T-cell (primary cell): ENCODE results near the gene NUSAP1. TPM values are rescaled to one million over a fixed set of nuclear protein-coding genes. Genes with fewer than 3 reads are reported as not detected.

Experiments used
- ATAC-seq, 4 experiments: fragments of 200-7000 bp in 3 of 4; fragments of 150-1000 bp in 1 of 4; cut with Tn5 transposase; replicated peaks in 1 of 4; 1 replicate in 3 of 4; 2 replicates in 1 of 4; pipeline ENCODE4 v1.10.0; 2021; ENCODE audit warnings: moderate library complexity in 3 of 4, mild to moderate bottlenecking in 2 of 4, moderate number of reproducible peaks in 1 of 4
- CTCF ChIA-PET, 2 donors: fragments of 300-600 bp; sonication (Branson Sonifier 250); formaldehyde crosslinking; loops; one replicate each; lab custom pipeline; 2022; ENCODE audit warnings: antibody characterized with exemption in 2 of 2; lab: Charles Lee
- POLR2A ChIA-PET, 2 donors: fragments of 300-600 bp; sonication (Branson Sonifier 250); formaldehyde crosslinking; loops; one replicate each; lab custom pipeline; 2022; ENCODE audit warnings: antibody characterized with exemption in 2 of 2; lab: Charles Lee
- DNase-seq, 35 experiments: peaks; one replicate each; pipeline versions ENCODE4 v3.0.0 to v3.0.0-alpha.2; 2013 to 2023
- H3K27ac ChIP-seq: one replicate; pipeline ENCODE4 v1.5.1; 2013; ENCODE audit warnings: low read length
- H3K27me3 ChIP-seq, 2 experiments: replicated peaks in 1 of 2; 1 replicate in 1 of 2; 2 replicates in 1 of 2; pipeline versions ENCODE4 v1.6.1 to v1.7.0; 2013; ENCODE audit warnings: low read length in 1 of 2, mixed read lengths in 1 of 2; ENCODE audit not compliant: control insufficient read depth in 2 of 2, insufficient read depth in 2 of 2; ENCODE audit errors: extremely low read depth in 1 of 2
- H3K36me3 ChIP-seq, 2 donors: 1 replicate in 1 of 2; 2 replicates in 1 of 2; pipeline versions ENCODE4 v1.6.1 to v1.7.0; 2013; ENCODE audit warnings: low read length in 1 of 2; ENCODE audit not compliant: control insufficient read depth in 2 of 2, insufficient read depth in 1 of 2; ENCODE audit errors: extremely low read depth in 1 of 2
- H3K4me1 ChIP-seq, 2 experiments: 1 replicate in 1 of 2; 2 replicates in 1 of 2; pipeline versions ENCODE4 v1.6.1 to v1.7.0; 2013; ENCODE audit warnings: low read length in 2 of 2, mixed read lengths in 1 of 2; ENCODE audit not compliant: insufficient read depth in 2 of 2, control insufficient read depth in 1 of 2; ENCODE audit errors: extremely low read depth in 1 of 2
- H3K4me3 ChIP-seq, 2 donors: 1 replicate in 1 of 2; 2 replicates in 1 of 2; pipeline versions ENCODE4 v1.5.1 to v1.7.0; 2013; ENCODE audit warnings: mild to moderate bottlenecking in 2 of 2, low read length in 1 of 2, moderate library complexity in 1 of 2; ENCODE audit not compliant: control insufficient read depth in 1 of 2; ENCODE audit errors: extremely low read depth in 1 of 2
- H3K9me3 ChIP-seq: 2 replicates; pipeline ENCODE4 v1.7.0; 2013
- H3K27ac Mint-ChIP-seq, 2 donors: one replicate each; pipeline ENCODE4 v1.8.0; 2020 to 2021; ENCODE audit warnings: mild to moderate bottlenecking in 2 of 2, mixed read lengths in 2 of 2
- H3K27me3 Mint-ChIP-seq, 2 donors: one replicate each; pipeline ENCODE4 v1.8.0; 2021 to 2022; ENCODE audit warnings: mixed read lengths in 2 of 2
- H3K36me3 Mint-ChIP-seq: one replicate; pipeline ENCODE4 v1.8.0; 2021; ENCODE audit warnings: mixed read lengths
- H3K4me1 Mint-ChIP-seq, 3 donors: one replicate each; pipeline ENCODE4 v1.8.0; 2020 to 2022; ENCODE audit warnings: mixed read lengths in 3 of 3, mild to moderate bottlenecking in 1 of 3
- H3K4me3 Mint-ChIP-seq, 3 donors: one replicate each; pipeline ENCODE4 v1.8.0; 2020 to 2022; ENCODE audit warnings: mild to moderate bottlenecking in 3 of 3, mixed read lengths in 3 of 3, moderate library complexity in 3 of 3
- H3K9me3 Mint-ChIP-seq, 3 donors: one replicate each; pipeline ENCODE4 v1.8.0; 2020 to 2022; ENCODE audit warnings: mixed read lengths in 3 of 3
- WGBS: methylation state at CpG from one replicate; pipeline ENCODE4 v1.1.5; 2013; ENCODE audit warnings: missing lambda C conversion rate; ENCODE audit not compliant: insufficient coverage; 5-methylcytosine and 5-hydroxymethylcytosine counted together
- total RNA-seq, 35 experiments: library from RNA in 6 of 35; stranded (reverse) in 6 of 35; fragments of 120-200 nt in 1 of 35; gene quantifications; one replicate each; pipeline versions ENCODE4 v1.2.1 to v1.2.4 and lab custom pipeline; 2013 to 2026

The NUSAP1 gene
- total RNA-seq, 5 donors from 2014 or later (not counting 1 experiment from before 2014, with no cell fraction given) = 5.4 to 9.4 (median 7.0) TPM

GRCh38 chr15:41285285-41285684 lies 47.4 kb upstream of the NUSAP1 start:
- peaks cover 0 to 38% of the 10 kb centered on the region in 2 donors for H3K36me3 ChIP-seq
- CTCF ChIA-PET = interaction anchor here in 1 of 2 donors (0.6 kb wide), 1 partner anchor 44 kb away, joined by 17 read pairs; no protein-coding TSS in a partner anchor
- POLR2A ChIA-PET = no interaction called here
- Mint-ChIP-seq H3K4me3 (peak overlapping the region; percentile 98 to 99 (median 99)), H3K9me3 (no peaks in the 10 kb centered on the region), H3K27ac (peak overlapping the region; percentile 96 to 98), H3K27me3 (no peaks in the 10 kb centered on the region), H3K4me1 (peaks cover 50 to 53% (median 53%) of the 10 kb centered on the region in 3 donors), H3K36me3 (peaks cover 26% of the 10 kb centered on the region)
- ATAC-seq = no peak
- H3K27ac ChIP-seq = no peak overlapping the region
- H3K27me3 ChIP-seq = no peaks in the 10 kb centered on the region
- 45% methylated on average over 2 of the region's 7 CpGs for WGBS
- DNase-seq = no peak
- no peaks in the 10 kb centered on the region for H3K9me3 ChIP-seq
- peak overlapping the region; percentile 44 to 79 for H3K4me3 ChIP-seq
- H3K4me1 ChIP-seq = peaks cover 6 to 31% of the 10 kb centered on the region in 2 experiments

- CTCF ChIA-PET = interaction anchor here in 1 of 2 donors (0.5 to 0.9 kb wide), 2 partner anchors 29 to 56 kb away, joined by 3 read pairs; partner anchors contain the start of gene CHP1
- Histone ChIP-seq H3K4me1 (peaks cover 6 to 31% of the 10 kb centered on the region in 2 experiments), H3K27me3 (no peaks in the 10 kb centered on the region), H3K9me3 (no peaks in the 10 kb centered on the region), H3K27ac (no peak overlapping the region), H3K36me3 (peaks cover 0 to 38% of the 10 kb centered on the region in 2 donors), H3K4me3 (no peak overlapping the region)
- peaks cover 29% of the 10 kb centered on the region for H3K36me3 Mint-ChIP-seq
- H3K27me3 Mint-ChIP-seq = no peaks in the 10 kb centered on the region
- no peak overlapping the region for H3K27ac Mint-ChIP-seq
- WGBS = 100% methylated on average over 3 of the region's 6 CpGs
- no peak overlapping the region for H3K4me3 Mint-ChIP-seq
- POLR2A ChIA-PET = no interaction called here
- H3K4me1 Mint-ChIP-seq = peaks cover 53 to 59% (median 55%) of the 10 kb centered on the region in 3 donors
- no peaks in the 10 kb centered on the region for H3K9me3 Mint-ChIP-seq
- ATAC-seq = no peak
- DNase-seq = no peak
Observed at GRCh38 chr15:41286665-41287333, 45.9 kb upstream of the NUSAP1 start.

- no CpG with 5 or more reads among the region's 1 CpG for WGBS
- H3K4me3 Mint-ChIP-seq = no peak overlapping the region
- no peak for ATAC-seq
- ChIA-PET POLR2A (interaction anchor here in 1 of 2 donors (0.7 kb wide), 1 partner anchor 504 kb away, joined by 3 read pairs; no protein-coding TSS in a partner anchor), CTCF (no interaction called here)
- Histone ChIP-seq H3K4me3 (no peak overlapping the region), H3K27ac (no peak overlapping the region), H3K4me1 (peaks cover 6 to 24% of the 10 kb centered on the region in 2 experiments), H3K9me3 (no peaks in the 10 kb centered on the region), H3K27me3 (no peaks in the 10 kb centered on the region), H3K36me3 (peaks cover 0 to 48% of the 10 kb centered on the region in 2 donors)
- no peak overlapping the region for H3K27ac Mint-ChIP-seq
- peaks cover 44 to 50% (median 48%) of the 10 kb centered on the region in 3 donors for H3K4me1 Mint-ChIP-seq
- no peaks in the 10 kb centered on the region for H3K27me3 Mint-ChIP-seq
- H3K9me3 Mint-ChIP-seq = no peaks in the 10 kb centered on the region
- no peak for DNase-seq
- H3K36me3 Mint-ChIP-seq = peaks cover 32% of the 10 kb centered on the region
Observed at GRCh38 chr15:41288464-41288863, 44.2 kb upstream of the NUSAP1 start.

GRCh38 chr15:41289953-41290352 lies 42.7 kb upstream of the NUSAP1 start:
- no peaks in the 10 kb centered on the region for H3K27me3 Mint-ChIP-seq

GRCh38 chr15:41291065-41291631 lies 41.5 kb upstream of the NUSAP1 start:
- DNase-seq (peak in 1 of 35 experiments; percentile 10), ATAC-seq (peak in 2 of 4 experiments; percentile 9 to 31)
- H3K27ac ChIP-seq = no peak overlapping the region
- no peaks in the 10 kb centered on the region for H3K27me3 Mint-ChIP-seq
- no peaks in the 10 kb centered on the region for H3K9me3 Mint-ChIP-seq
- ChIA-PET POLR2A (interaction anchor here in 1 of 2 donors (0.6 kb wide), 1 partner anchor 118 kb away, joined by 7 read pairs; no protein-coding TSS in a partner anchor), CTCF (no interaction called here)
- peaks cover 0 to 17% of the 10 kb centered on the region in 2 experiments for H3K4me1 ChIP-seq
- no peaks in the 10 kb centered on the region for H3K9me3 ChIP-seq
- H3K4me1 Mint-ChIP-seq = peaks cover 39 to 42% (median 41%) of the 10 kb centered on the region in 3 donors
- H3K36me3 ChIP-seq = peaks cover 6 to 50% of the 10 kb centered on the region in 2 donors
- no peak overlapping the region for H3K4me3 Mint-ChIP-seq
- H3K27me3 ChIP-seq = no peaks in the 10 kb centered on the region
- no peak overlapping the region for H3K4me3 ChIP-seq
- H3K27ac Mint-ChIP-seq = peak overlapping the region in 1 of 2 donors; percentile 6
- WGBS = 100% methylated on average over 1 of the region's 9 CpGs
- H3K36me3 Mint-ChIP-seq = peaks cover 31% of the 10 kb centered on the region

More at GRCh38 chr15:41289953-41290352, 42.7 kb upstream of the NUSAP1 start:
- CTCF ChIA-PET = interaction anchor here in 1 of 2 donors (0.6 kb wide), 1 partner anchor 370 kb away, joined by 6 read pairs; no protein-coding TSS in a partner anchor
- Mint-ChIP-seq H3K27ac (no peak overlapping the region), H3K9me3 (no peaks in the 10 kb centered on the region), H3K36me3 (peaks cover 30% of the 10 kb centered on the region), H3K4me3 (no peak overlapping the region), H3K4me1 (peaks cover 45 to 48% (median 46%) of the 10 kb centered on the region in 3 donors)
- Histone ChIP-seq H3K36me3 (peaks cover 5 to 54% of the 10 kb centered on the region in 2 donors), H3K4me1 (peaks cover 5 to 24% of the 10 kb centered on the region in 2 experiments), H3K9me3 (no peaks in the 10 kb centered on the region), H3K27me3 (no peaks in the 10 kb centered on the region), H3K27ac (no peak overlapping the region), H3K4me3 (no peak overlapping the region)
- POLR2A ChIA-PET = no interaction called here
- ATAC-seq (no peak), DNase-seq (no peak)
- no CpG with 5 or more reads among the region's 2 CpGs for WGBS

- no peak overlapping the region for H3K4me3 ChIP-seq
- Mint-ChIP-seq H3K4me1 (peaks cover 27 to 30% (median 29%) of the 10 kb centered on the region in 3 donors), H3K27ac (peak overlapping the region in 1 of 2 donors; percentile 34), H3K9me3 (no peaks in the 10 kb centered on the region), H3K36me3 (peaks cover 20% of the 10 kb centered on the region), H3K27me3 (no peaks in the 10 kb centered on the region), H3K4me3 (no peak overlapping the region)
- DNase-seq (no peak), ATAC-seq (no peak)
- no peaks in the 10 kb centered on the region for H3K9me3 ChIP-seq
- no CpG with 5 or more reads among the region's 1 CpG for WGBS
- POLR2A ChIA-PET = no interaction called here
- peaks cover 10 to 41% of the 10 kb centered on the region in 2 donors for H3K36me3 ChIP-seq
- CTCF ChIA-PET = interaction anchor here in 1 of 2 donors (0.7 kb wide), 1 partner anchor 23 kb away, joined by 3 read pairs; no protein-coding TSS in a partner anchor
- peaks cover 0 to 9% of the 10 kb centered on the region in 2 experiments for H3K4me1 ChIP-seq
- H3K27ac ChIP-seq = no peak overlapping the region
- no peaks in the 10 kb centered on the region for H3K27me3 ChIP-seq
Observed at GRCh38 chr15:41292521-41292920, 40.2 kb upstream of the NUSAP1 start.
